ENCODE results near the gene ST8SIA2.

The ST8SIA2 gene

DNA sequence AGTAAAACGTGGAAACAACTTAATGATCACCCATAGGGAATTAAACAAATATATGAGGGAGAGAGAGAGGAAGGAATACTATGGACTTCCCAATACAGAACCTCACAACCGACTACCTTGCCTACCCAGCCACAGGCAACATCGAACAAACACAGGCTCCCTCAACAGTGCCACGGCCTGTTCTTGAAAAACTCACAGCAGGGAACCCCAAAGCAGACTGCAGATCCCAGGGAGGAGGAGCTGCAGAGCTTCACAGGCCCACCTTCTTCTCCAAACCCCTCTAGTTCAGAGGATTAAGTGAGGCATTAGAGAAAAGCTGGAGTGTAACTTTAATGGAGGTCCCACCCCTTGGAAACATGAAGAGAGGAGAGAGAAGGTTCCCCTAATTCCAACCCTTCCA lies 110.2 kb downstream of the ST8SIA2 start:
- Histone ChIP-seq H3K36me3 (ENCODE audit: control insufficient read depth, insufficient read depth, low read length) (no peaks in the 10 kb centered on the region), H3K9me3 (ENCODE audit: control insufficient read depth, low read length) (no peaks in the 10 kb centered on the region), H3K27ac (ENCODE audit: insufficient read depth, low read depth, low read length, poor library complexity, severe bottlenecking) (no peak overlapping the region), H3K27me3 (ENCODE audit: control insufficient read depth, insufficient read depth, low read length, poor library complexity, severe bottlenecking) (no peaks in the 10 kb centered on the region), H3K4me3 (ENCODE audit: insufficient read depth, low read depth, low read length) (no peak overlapping the region), H3K4me1 (ENCODE audit: control insufficient read depth, insufficient read depth, low read length) (peaks cover 15% of the 10 kb centered on the region)
- 30 to 45% methylated on average over 3 to 4 of the region's 4 CpGs for WGBS, 2 experiments

DNA sequence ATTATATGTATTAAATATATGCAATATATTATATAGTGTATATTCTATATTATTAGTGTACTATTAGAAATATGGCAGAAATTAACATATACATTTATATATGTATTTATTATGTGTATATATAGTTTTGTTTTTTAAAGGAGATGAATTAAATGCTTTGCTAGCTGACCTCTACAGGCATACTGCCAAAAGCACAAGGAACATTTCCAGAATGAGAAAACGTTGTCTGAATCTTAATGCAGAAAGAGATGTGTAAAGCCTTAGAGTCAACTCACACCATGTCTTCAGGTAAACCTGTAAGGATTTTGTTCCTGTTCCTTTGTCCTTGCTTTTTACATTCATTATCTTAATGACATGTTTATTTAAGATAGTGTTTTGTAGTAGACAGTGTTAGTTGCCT lies 111.9 kb downstream of the ST8SIA2 start:
- no peaks in the 10 kb centered on the region for H3K9me3 ChIP-seq (ENCODE audit: control insufficient read depth, low read length)
- WGBS, 2 experiments, result 92 to 97% methylated on average over 1 of the region's 1 CpG
- H3K27ac ChIP-seq (ENCODE audit: insufficient read depth, low read depth, low read length, poor library complexity, severe bottlenecking), result no peak overlapping the region

GRCh38 chr15:92506506-92506905 lies 112.8 kb downstream of the ST8SIA2 start:
- Histone ChIP-seq H3K27me3 (ENCODE audit: control insufficient read depth, insufficient read depth, low read length, poor library complexity, severe bottlenecking) (no peaks in the 10 kb centered on the region), H3K4me1 (ENCODE audit: control insufficient read depth, insufficient read depth, low read length) (peaks cover 12% of the 10 kb centered on the region), H3K36me3 (ENCODE audit: control insufficient read depth, insufficient read depth, low read length) (no peaks in the 10 kb centered on the region), H3K9me3 (ENCODE audit: control insufficient read depth, low read length) (no peaks in the 10 kb centered on the region), H3K27ac (ENCODE audit: insufficient read depth, low read depth, low read length, poor library complexity, severe bottlenecking) (no peak overlapping the region), H3K4me3 (ENCODE audit: insufficient read depth, low read depth, low read length) (no peak overlapping the region)
- 94 to 97% methylated on average over 4 of the region's 4 CpGs for WGBS, 2 experiments

More for the DNA sequence above, 111.9 kb downstream of the ST8SIA2 start:
- no peak overlapping the region for H3K4me3 ChIP-seq (ENCODE audit: insufficient read depth, low read depth, low read length)
- H3K36me3 ChIP-seq (ENCODE audit: control insufficient read depth, insufficient read depth, low read length), result no peaks in the 10 kb centered on the region
- H3K4me1 ChIP-seq (ENCODE audit: control insufficient read depth, insufficient read depth, low read length), result peaks cover 11% of the 10 kb centered on the region
- no peaks in the 10 kb centered on the region for H3K27me3 ChIP-seq (ENCODE audit: control insufficient read depth, insufficient read depth, low read length, poor library complexity, severe bottlenecking)

GRCh38 chr15:92510163-92510882 lies 116.6 kb downstream of the ST8SIA2 start:
- Histone ChIP-seq H3K27me3 (ENCODE audit: control insufficient read depth, insufficient read depth, low read length, poor library complexity, severe bottlenecking) (no peaks in the 10 kb centered on the region), H3K27ac (ENCODE audit: insufficient read depth, low read depth, low read length, poor library complexity, severe bottlenecking) (peak overlapping the region; percentile 85), H3K4me1 (ENCODE audit: control insufficient read depth, insufficient read depth, low read length) (peaks cover 6% of the 10 kb centered on the region), H3K9me3 (ENCODE audit: control insufficient read depth, low read length) (no peaks in the 10 kb centered on the region), H3K4me3 (ENCODE audit: insufficient read depth, low read depth, low read length) (no peak overlapping the region), H3K36me3 (ENCODE audit: control insufficient read depth, insufficient read depth, low read length) (no peaks in the 10 kb centered on the region)
- 41 to 56% methylated on average over 3 to 4 of the region's 4 CpGs for WGBS, 2 experiments

Measured in ectodermal cell (in vitro differentiated cells).